Measurements from ENCODE around the gene MAOB.
"Not testable (repeated sequence)": the region's sequence is repeated elsewhere in the genome, so short reads cannot be mapped to it uniquely, and the experiment has no call there.

The MAOB gene

DNA sequence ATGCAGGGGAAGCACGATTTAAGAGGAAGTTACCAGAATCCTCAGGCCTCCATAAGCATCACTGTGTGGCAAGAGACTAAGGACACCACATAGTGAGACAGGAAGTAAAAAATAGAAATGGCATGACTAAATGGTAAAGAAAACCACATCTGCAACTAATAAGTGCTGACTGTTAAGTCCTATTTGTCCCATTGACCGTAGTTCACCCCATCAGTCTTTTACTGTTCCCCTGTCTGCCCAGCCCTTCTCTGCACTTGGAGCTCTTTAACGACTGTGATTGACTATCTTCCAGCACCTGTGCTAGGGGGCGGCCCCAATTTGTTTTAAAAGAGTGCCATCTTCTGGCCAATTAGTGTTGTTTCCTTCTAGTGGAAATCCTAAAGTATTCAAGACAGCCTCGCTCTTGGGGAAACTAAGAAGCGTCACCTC is 132.0 kb downstream of the MAOB start:
- peak; percentile 49 for DNase-seq

DNA sequence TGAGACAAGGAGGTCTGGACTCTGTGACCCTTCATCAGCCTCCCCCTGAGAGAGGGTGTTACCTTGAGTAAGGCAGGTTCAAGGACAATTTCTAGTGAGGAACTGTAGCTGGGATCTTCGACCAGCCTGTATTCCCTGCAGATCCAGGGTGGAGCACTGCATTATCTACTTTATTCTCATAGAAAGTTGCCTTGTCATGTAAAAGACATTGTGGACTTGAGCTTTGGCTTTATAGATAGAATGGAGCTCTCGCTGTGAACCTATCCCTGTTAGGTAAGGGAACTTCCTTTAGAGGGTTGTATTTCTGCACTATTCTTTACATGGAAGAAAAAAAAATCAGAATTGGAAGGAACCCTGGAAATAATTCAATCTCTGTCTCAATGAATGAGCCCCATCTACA is 134.8 kb downstream of the MAOB start:
- no peak for DNase-seq

DNA sequence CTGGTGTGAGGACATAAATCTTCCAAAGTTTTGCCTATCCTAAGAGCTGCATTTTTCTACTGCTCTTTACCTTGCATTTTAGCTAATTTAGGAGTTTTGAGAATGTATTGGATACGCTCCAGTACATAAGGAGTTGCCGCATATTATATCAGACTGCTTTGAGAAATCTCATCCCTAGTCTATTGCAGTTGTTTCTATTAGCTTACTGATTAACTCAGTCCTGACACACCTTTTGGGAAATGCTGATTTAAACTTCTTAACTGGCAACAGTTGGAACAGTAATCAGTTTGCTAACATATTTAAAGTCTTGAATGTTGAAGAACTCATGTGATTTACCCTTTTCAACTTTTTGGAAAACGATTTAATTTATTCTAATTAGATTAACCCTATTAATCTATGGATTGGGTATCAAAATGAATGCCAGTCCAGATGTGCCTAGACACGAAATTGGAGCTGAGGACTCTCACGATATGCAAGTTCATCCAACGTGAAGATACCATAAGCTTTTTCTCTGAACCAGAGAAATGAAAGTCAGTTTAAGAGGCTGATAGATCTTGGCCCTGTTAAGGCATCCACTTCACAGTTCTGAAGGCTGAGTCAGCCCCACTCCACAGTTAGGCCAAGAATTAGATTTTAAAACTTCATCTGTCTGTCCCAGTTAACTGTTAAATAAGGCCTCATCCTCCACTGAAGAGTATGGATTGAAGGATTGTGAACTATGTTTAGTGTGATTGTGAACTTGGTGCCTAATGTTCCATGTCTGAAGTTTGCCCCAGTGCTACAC is 136.1 kb downstream of the MAOB start:
- peak; percentile 0 for DNase-seq

DNA sequence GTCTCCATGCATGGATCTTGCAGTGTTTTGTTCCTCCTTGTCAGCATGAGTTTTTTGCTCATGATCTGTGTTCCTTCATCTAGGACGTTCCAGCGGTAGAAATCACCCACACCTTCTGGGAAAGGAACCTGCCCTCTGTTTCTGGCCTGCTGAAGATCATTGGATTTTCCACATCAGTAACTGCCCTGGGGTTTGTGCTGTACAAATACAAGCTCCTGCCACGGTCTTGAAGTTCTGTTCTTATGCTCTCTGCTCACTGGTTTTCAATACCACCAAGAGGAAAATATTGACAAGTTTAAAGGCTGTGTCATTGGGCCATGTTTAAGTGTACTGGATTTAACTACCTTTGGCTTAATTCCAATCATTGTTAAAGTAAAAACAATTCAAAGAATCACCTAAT is 138.0 kb downstream of the MAOB start:
- DNase-seq = no peak

DNA sequence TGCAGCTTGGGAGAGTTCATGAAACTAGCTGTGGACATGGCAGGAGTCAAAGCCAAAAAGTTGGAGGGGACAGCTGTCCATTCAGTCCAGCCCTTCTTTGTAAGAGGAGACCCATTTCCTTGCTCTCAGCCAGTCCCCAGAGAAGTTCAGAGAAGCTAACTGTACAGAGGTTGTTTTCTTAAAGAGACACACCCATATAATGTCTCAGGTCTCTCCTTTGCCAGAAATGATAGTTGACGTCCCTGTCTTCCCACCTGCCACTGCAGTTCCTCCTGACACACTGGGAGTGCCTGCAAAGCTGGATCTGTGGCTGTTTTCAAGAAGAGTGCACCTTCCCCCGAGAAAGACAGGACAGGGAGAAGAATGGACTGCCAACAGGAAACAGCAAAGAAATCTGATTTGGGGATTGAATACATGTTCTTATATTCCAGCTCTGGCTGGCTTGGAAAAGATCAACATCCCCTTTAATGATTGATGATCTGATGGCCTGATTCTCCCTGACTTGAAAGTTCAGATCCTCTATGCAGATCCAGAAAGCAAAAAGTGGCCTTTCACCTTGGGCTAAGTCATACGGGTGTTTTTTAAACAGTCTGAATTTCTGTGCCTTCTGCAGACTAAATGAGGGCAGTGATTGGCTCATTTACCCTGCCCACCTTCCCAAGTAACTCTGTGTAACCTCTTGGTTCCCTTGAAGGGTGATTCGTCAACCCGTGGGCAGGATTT is 139.0 kb downstream of the MAOB start:
- DNase-seq = no peak

DNA sequence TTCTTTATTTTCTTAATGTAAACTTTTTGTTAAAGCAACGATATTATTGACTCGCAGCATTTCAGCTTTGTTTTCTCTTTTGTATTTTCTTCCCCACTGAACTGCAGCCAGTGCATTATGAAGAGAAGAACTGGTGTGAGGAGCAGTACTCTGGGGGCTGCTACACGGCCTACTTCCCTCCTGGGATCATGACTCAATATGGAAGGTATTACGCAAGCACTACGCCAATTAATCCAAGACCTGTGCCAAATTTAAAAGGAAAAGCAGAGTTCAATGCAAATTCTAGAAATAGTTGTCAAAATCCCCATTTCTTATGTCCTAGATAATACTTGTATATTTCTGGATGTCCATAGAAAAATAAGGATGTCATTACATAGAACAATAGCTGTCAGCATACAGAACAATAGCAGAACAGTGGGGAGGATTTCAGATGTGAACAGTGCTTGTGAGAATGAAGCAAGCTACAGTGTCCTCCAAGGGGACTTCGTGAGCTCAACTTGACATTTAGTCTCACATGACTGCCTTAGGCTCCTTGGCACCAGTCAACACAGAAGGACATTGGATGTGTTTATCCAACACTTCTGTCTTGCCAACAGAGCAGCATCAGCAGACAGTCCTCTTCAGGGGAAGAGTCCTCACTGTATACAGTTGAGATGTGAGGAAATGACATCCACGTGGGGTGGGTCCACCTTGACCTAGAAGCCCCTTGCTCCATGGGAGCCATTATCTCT is 140.2 kb downstream of the MAOB start:
- DNase-seq = peak; percentile 8

DNA sequence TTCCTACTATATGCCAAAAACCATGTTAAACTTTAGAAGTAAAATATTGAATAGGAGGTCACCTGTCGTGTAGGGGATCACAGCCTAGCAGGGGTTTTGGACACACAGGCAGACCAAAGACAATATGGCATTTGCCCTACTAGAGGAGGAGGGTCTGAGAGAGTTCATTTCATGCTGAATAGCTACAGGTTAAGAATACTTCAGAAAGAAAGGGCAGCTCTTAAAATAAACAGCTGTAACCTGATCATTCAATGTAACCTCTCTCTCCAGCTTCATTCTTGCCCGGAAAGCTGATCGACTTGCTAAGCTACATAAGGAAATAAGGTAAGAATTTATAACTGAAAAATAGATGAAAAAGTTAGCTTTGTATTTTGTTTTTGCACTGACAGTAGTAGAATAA is 146.3 kb downstream of the MAOB start:
- DNase-seq = no peak

DNA sequence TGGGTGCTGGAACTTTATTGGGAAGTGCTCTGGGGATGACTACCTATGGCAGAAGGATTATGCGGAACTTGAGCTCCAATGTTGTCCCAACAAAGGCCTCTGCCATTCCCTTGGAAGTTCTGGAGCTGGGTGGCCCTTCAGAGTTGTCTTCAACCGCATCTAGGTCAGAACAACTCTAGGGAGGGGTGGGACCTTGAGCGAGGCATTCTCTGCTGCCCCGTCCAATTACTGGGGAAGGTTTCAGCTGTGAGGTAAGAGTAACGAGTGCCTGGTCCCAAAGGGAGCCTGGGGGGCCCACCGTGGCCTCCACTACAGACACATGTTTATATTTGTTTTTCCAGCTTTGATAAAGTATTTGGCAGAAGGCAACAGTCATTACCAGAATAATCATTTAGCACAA is 146.7 kb downstream of the MAOB start:
- no peak for DNase-seq

GRCh38 chrX:43734444-43734843 is 147.8 kb downstream of the MAOB start:
- no peak for DNase-seq

DNA sequence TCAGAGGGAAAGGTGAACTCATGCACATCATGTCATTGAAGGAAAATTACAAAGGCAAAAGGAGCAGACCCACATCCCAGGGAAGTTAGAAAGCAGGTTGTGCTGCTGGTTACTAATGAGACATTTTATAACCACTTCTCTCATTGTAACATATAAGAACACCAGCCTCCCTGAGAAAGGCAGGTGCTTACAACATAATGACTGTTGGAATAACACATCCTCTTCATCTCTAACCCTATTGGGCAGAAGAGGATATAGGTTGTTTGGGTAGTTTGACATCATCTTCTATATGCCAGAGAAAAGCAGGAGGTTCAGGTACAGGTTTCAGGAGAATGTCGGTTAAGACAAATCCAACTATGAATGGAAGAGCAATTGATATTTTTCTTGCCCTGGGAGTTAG is 148.6 kb downstream of the MAOB start:
- no peak for DNase-seq

- DNase-seq = no peak
These were observed 151.2 kb downstream of the MAOB start for GRCh38 chrX:43731086-43731485.

DNA sequence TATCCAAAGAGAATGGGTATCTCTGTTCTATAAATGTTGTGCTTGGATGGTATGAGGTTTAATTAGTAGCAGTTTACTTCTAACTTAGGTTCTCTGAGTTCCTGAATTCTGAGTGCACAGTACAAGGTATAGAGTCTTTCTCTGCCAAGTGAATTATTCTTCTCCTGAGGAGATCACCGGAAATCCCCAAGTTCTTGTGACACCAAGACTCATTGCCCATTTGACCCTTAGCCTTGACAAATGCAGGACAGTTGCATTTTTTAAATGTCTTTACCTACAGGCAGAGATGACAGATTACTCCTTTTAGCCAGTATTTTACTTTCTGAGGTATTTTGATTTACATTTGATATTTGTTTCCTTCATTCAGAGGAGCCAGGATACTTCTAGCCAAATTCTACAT is 153.3 kb downstream of the MAOB start:
- no peak for DNase-seq

GRCh38 chrX:43728002-43728401 is 154.2 kb downstream of the MAOB start:
- DNase-seq = no peak

GRCh38 chrX:43727254-43727653 is 155.0 kb downstream of the MAOB start:
- not testable (repeated sequence) for DNase-seq

- DNase-seq = not testable (repeated sequence)
These were observed 157.0 kb downstream of the MAOB start for GRCh38 chrX:43725227-43725626.

- DNase-seq = no peak
These were observed 161.3 kb downstream of the MAOB start for GRCh38 chrX:43720961-43721360.

DNA sequence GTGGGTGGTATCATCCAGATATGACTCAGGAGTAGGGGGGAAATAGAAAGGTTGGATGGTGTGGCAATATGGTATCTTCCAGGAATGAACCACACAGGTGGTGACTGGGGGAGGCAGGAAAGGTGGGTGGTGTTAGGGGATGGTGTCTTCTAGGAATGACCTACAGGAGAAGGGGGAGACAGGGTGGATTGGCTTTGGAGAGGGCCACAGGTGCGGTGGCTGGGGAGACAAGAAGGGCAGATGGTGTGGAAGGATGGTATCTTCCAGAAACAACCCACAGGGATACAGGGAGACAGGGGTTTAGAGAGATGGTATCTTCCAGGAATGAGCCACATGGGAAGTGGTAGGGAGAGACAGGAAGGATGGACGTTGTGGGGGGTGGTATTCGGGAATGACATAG is 162.2 kb downstream of the MAOB start:
- DNase-seq = no peak

GRCh38 chrX:43718956-43719355 is 163.3 kb downstream of the MAOB start:
- peak; percentile 23 for DNase-seq

DNA sequence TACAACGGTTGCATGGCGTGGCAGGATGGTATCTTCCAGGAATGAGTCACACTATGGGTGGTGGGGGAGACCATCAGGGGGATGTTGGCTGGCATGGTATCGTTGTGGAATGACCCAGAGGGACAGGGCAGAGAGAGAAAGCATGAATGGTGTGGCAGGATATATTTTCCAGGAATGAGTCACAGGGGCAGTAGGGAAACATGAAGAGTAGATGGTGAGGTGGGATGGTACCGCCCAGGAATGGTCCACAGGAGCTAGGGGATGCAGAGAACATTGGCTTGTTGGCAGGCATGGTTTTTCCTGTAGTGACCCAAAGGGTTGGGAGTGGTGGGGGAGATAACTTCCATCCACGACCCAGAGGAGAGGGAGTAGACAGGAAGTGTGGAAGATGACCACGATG is 163.7 kb downstream of the MAOB start:
- DNase-seq = no peak

GRCh38 chrX:43718081-43718480 is 164.2 kb downstream of the MAOB start:
- DNase-seq = no peak

DNA sequence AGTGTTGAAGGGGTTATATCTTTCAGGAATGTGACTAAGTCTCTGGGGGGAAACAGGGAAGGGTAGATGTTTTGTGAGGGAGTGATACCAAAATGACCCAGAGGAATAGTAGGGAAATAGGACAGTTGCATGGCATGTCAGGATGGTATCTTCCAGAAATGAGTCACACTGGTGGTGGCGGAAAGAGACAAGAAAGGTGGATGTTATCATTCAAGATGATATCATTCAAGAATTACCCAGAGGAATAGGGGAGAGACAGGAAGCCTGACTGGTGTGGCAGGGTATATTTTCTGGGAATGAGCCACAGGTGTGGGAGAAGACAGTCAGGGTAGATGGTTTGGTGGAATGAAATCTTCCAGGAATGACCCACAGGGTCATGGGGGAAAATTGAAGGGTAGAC is 165.1 kb downstream of the MAOB start:
- DNase-seq = no peak

DNA sequence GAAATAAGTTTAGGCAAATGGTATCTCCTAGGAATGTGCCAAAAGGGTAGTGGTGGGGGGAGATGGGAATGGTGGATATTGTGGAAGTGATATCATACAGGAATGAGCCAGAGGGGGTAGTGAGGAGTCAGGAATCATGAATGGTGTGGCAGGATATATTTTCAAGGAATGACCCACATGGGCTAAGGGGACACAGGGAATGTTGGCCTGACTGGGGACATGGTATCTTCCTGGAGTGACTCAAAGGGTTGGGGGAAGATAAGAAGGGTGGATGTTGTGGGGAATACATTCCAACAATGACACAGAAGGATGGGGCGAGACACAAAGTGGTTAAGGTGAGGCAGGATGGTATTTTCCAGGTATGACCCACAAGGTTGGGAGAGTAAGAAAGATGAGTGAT is 165.6 kb downstream of the MAOB start:
- no peak for DNase-seq
